ENCODE measurements around the gene FTH1.

- TF ChIP-seq SUZ12 (IDR thresholded peaks at IDR 0.05; ENCODE audit: extremely low read depth, insufficient read depth, insufficient read length) (no peak), YY1 (IDR thresholded peaks at IDR 0.05; ENCODE audit: insufficient read depth, insufficient read length) (no peak), ZNF274 (IDR thresholded peaks at IDR 0.05; ENCODE audit: low read depth, low read length) (no peak)
These were observed 17.3 kb downstream of the FTH1 start, which contains the start of gene BEST1 for GRCh38 chr11:61950035-61950547.
